NCI-H2227 treated with DMSO at 0.1 percent for 48 hours (cell line): ENCODE data around the gene B9D2.
"Not testable (repeated sequence)": the region's sequence is repeated elsewhere in the genome, so short reads cannot be mapped to it uniquely, and the experiment has no call there.

Experiments used
- DNase-seq: peaks from one replicate; lab custom pipeline; 2025; lab: John Stamatoyannopoulos, UW

The B9D2 gene

DNA sequence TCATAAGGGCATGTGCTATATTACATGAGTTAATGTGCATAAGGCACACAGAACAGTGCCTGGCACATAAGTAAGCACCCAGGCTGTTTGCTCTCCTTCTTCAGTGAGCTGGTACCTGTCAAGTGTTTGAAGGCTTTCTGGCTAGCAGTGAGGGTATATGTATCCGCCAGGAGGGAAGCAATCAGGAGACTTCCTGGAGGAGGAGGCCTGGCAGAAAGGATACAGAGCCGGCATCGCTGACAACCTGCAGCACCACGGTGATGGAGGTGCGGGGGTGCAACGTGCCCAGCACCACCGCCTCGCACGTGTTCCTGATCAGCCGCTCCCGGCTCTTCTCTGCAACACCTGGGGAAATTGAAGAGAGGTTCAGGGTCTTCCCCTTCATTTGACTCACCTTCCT lies 27.7 kb upstream of the B9D2 start:
- DNase-seq: no peak

DNA sequence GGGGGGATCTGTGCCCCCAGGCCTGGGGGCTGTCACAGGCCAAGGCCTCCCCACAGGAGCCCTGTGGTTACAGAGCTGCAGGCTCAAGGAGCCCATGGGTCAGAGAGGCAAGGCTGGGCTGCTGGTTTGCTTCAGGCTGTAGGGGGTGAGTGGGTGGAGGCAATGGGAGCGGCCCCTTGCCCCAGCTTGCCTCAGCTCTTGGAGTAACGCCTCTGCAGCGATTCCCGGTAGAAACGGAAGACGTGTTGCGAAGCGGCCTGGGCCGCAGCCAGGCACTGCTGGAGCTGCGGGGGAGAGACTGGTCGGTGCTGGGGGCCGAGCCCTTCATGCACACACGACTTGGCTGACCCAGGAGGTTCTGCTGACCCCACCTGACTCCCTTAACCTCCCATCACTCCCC lies 22.5 kb upstream of the B9D2 start:
- DNase-seq: no peak

DNA sequence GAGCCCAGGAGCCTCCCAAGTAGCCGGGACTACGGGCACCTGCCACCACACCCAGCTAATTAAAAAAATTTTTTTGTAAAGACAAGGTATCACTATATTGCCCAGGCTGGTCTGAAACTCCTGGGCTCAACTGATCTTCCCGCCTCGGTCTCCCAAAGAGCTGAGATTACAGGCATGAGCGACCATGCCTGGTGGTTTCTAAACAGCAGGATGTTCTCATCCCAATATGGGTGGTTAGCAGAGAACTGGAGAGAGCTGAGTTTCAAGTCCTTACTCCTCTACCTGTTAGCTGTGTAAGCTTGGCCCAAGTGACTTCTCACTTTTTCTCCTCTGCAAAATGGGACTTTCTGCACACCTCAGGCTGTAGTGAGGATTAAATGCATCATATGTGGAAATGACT lies 20.4 kb upstream of the B9D2 start:
- no peak for DNase-seq

DNA sequence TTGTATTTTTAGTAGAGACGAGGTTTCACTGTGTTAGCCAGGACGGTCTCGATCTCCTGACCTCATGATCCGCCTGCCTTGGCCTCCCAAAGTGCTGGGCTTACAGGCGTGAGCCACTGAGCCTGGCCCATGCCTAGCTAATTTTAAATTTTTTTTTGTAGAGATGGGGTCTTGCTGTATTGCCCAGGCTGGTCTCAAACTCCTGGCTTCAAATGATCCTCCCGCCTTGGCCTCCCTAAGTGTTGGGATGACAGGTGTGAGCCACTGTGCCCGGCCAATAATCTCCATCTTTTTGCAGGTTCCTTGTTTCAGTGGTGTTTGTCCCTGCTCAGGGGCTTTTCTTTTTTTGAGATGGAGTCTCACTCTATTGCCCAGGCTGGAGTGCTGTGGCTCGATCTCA lies 17.6 kb upstream of the B9D2 start:
- DNase-seq: not testable (repeated sequence)

GRCh38 chr19:41377977-41378709 lies 14.2 kb upstream of the B9D2 start:
- DNase-seq: no peak

- DNase-seq: no peak
These were observed 13.0 kb upstream of the B9D2 start for GRCh38 chr19:41376998-41377365.

DNA sequence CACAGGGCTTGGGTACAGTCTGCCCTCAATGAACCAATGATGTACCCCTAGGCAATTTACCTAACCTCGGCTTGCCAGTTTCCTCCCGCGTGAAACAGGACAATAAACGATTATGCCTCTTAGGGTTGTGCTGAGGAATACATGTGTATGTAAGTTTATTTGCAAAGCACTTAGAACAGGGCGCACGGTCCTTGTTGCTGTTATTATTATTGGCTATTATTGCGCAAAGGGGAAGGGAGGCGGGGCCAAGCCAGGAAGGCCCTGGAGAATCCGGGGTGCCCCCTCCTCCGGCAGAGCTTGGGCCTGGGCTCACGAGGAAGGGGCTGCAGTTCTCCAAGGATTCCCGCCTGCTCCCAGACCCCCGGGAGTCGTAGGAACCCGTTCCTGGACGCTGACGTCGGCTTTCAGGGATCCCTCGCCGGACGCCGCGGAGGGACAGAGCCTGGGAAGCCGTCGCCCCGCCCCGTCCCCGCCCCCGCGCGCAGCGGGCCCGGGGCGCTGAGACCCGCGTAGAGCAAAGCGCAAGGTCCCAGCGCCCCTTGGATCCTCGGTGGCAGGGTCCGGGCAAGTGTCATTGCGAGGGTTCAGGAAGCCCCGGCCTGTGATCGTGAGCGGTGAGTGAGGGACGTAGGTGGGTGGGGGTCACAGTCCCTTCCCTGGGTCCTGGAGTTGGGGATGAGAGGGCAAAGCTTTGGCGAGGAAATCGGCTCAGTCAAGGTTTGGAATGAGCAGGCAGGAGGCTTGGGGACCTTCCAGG lies 12.5 kb upstream of the B9D2 start, which contains the start of gene TMEM91:
Gene TMEM91, plus strand, starts transcription at position 293 of the 757 bp plus-strand sequence. CDS start 1,777 bp downstream, outside the sequence.
- peak; percentile 66 for DNase-seq

DNA sequence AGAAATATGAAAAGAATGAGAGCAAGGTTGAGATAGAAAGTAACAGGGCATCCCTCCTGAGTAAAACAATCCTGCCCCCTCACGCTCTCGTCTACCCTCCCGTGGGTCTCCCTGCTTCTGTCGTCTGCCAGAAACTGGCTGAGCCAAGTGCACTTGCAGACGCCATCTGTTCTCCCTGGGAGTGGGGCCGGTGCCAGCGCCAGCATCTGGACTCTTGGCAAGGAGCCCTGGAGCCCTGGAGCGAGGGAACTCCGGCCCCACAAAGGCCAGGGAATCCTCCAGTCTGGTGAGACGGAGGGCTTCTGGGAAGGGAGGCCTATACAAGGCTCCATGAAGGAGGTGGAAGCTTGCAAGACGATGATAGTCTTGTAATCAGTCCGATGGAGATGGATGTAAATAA lies 10.0 kb upstream of the B9D2 start:
- peak; percentile 91 for DNase-seq

- no peak for DNase-seq
These were observed 8.6 kb upstream of the B9D2 start for GRCh38 chr19:41372501-41372900.

DNA sequence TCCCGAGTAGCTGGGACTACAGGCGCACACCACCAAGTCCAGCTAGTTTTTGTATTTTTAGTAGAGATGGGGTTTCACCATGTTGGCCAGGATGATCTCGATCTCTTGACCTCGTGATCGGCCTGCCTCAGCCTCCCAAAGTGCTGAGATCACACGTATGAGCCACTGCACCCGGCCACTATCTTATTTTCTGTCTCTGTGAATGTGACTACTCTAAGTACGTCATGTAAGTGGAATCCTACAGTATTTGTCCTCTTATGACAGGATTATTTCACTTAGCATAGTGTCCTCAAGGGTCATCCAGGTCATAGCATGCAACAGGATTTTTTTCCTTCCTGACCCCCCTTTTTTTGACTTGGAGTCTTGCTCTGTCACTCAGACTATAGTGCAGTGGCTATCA lies 7.6 kb upstream of the B9D2 start:
- DNase-seq: no peak

- DNase-seq: not testable (repeated sequence)
These were observed 7.2 kb upstream of the B9D2 start for GRCh38 chr19:41371119-41371518.

DNA sequence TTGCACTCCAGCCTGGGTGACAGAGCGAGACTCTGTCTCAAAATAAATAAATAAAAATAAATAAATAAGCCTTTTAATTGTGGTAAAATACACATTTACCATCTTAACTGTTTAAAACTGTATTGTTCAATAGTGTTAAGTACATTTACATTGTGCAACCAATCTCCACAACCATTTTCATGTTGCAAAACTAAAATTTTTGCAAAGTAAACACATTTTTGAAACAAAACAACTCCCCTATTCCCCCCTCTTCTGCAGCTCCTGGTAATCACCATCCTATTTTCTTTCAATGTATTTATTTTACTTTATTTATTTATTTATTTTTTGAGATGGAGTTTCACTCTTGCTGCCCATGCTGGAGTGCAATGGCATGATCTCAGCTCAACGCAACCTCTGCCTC lies 5.8 kb upstream of the B9D2 start:
- no peak for DNase-seq

DNA sequence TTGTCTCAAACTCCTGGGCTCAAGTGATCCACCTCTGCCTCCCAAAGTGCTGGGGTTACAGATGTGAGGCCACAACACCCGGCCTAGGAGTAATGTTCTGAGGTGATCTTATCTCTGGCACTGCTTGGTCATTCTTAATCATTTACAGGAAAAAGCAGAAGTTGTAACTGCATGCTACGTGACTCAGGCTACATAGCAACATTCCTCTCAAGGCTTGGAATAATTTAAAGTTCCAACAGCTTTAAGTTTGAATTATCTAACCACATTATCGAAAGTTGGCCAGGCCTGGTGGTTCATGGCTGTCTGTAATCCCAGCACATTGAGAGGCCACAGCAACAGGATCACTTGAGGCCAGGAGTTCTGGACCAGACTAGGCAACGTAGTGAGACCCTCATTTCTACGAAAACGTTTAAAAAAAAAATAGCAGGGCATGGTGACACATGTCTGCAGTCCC lies 3.9 kb upstream of the B9D2 start:
- no peak for DNase-seq

DNA sequence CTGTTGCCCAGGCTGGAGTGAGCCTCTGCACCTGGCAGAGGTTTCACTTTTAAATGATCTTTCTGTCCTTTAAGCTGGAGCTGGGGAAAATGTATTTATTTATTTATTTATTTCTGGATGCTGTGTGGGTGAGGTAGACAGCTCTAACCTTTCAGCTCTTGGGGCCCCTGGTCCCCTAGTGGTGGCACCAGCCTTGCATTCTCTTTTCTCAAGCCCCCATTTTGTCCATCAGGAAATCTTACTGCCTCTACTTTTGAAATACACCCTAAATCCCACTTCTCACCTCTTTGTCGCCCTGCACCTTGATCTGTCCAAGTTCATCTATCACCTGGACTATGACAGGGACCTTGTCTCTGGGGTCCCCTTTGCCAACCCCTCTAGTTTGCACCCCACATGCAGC lies 2.1 kb upstream of the B9D2 start:
- DNase-seq: no peak

GRCh38 chr19:41364524-41365391 lies 809 bp upstream of the B9D2 start:
- peak; percentile 50 for DNase-seq

GRCh38 chr19:41363371-41363752 lies 587 bp downstream of the B9D2 start:
- DNase-seq: no peak

DNA sequence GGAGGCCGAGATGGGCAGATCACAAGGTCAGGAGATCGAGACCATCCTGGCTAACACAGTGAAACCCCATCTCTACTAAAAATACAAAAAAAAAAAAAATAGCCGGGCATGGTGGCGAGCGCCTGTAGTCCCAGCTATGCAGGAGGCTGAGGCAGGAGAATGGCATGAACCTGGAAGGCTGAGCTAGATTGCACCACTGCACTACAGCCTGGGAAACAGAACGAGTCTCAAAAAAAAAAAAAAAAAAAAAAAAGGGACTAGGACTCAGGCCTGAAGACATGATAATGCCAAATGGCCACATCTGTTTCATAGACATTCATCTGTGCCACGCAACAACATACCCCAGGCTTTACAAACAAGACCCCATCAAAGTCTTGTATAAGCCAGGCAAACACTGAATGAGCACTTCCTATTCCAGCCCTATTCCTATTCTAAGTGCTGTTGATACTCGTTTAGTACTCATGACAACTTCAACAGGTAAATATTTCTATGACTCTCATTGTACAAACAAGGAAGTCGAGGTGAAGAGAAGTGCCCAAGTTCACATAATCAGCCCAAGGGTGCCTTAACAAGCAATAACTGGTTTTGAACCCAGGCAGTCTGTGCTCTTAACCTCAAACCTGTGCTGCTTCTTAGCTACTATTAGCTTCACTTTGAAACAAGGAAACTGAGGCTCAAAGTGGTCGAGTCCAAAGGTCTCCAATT lies 1.7 kb downstream of the B9D2 start:
- DNase-seq: no peak

DNA sequence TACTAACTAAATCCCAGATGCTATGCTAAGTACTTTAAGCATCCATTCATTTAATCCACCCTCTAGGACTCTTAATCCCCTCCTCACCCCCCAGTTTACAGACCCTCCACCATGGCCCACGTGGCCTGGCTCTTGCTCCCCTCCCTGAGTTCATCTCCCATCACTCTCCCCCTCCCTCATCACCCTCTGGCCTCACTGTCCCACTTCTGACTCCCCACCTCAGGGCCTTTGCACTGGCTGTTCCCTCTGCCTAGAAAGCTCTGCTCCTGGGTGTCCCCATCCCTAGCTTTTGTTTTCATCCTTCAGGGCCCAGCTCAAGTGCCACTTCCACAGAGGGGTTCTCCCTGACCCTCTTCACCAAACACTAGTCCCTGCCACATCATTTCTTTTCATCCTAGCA lies 4.2 kb downstream of the B9D2 start:
- no peak for DNase-seq

- DNase-seq: no peak
These were observed 6.2 kb downstream of the B9D2 start for GRCh38 chr19:41357746-41358145.

- no peak for DNase-seq
These were observed 6.8 kb downstream of the B9D2 start for GRCh38 chr19:41356984-41357739.

GRCh38 chr19:41355802-41356201 lies 8.1 kb downstream of the B9D2 start:
- DNase-seq: no peak
